Naive thymus-derived CD4-positive, alpha-beta T cell (primary cell): ENCODE data around the gene SPTSSB. TPM values are rescaled to one million over a fixed set of nuclear protein-coding genes. Genes with fewer than 3 reads are reported as not detected.

Experiments used
- ATAC-seq: fragments of 150-1000 bp; cut with Tn5 transposase; 2 replicates; pipeline ENCODE4 v1.10.0; 2021; ENCODE audit warnings: mild to moderate bottlenecking, moderate library complexity
- CTCF ChIA-PET: fragments of 350-600 bp; sonication (Branson Sonifier 250); formaldehyde crosslinking; loops from one replicate; lab custom pipeline; 2021; ENCODE audit warnings: antibody characterized with exemption; lab: Charles Lee
- POLR2A ChIA-PET: fragments of 350-600 bp; sonication (Branson Sonifier 250); formaldehyde crosslinking; loops from one replicate; lab custom pipeline; 2021; ENCODE audit warnings: antibody characterized with exemption, inconsistent platforms; lab: Charles Lee
- DNase-seq, 9 donors: peaks; one replicate each; pipeline versions ENCODE4 v3.0.0 to v3.0.0-alpha.2; 2020 to 2022; ENCODE audit warnings: mixed read lengths in 1 of 9
- H3K27ac ChIP-seq: one replicate; pipeline ENCODE4 v1.7.0; 2013; ENCODE audit warnings: mild to moderate bottlenecking, low read depth, low read length, moderate library complexity
- H3K27me3 ChIP-seq, 2 donors: one replicate each; pipeline ENCODE4 v1.7.0; 2013; ENCODE audit warnings: low read length in 2 of 2, mild to moderate bottlenecking in 2 of 2, moderate library complexity in 2 of 2; ENCODE audit not compliant: control insufficient read depth in 2 of 2, insufficient read depth in 2 of 2
- H3K36me3 ChIP-seq, 3 experiments: 1 replicate in 2 of 3; 2 replicates in 1 of 3; pipeline ENCODE4 v1.7.0; 2013; ENCODE audit warnings: low read length in 3 of 3, mild to moderate bottlenecking in 3 of 3, moderate library complexity in 1 of 3; ENCODE audit not compliant: insufficient read depth in 3 of 3, control insufficient read depth in 2 of 3
- H3K4me1 ChIP-seq, 2 donors: one replicate each; pipeline ENCODE4 v1.7.0; 2013; ENCODE audit warnings: low read length in 2 of 2, mild to moderate bottlenecking in 2 of 2, moderate library complexity in 1 of 2; ENCODE audit not compliant: control insufficient read depth in 2 of 2, insufficient read depth in 2 of 2
- H3K4me3 ChIP-seq: 2 replicates; pipeline ENCODE4 v1.7.0; 2013; ENCODE audit warnings: mild to moderate bottlenecking, low read length
- H3K9me3 ChIP-seq, 3 experiments: 1 replicate in 2 of 3; 2 replicates in 1 of 3; pipeline ENCODE4 v1.7.0; 2013; ENCODE audit warnings: low read length in 3 of 3; ENCODE audit not compliant: control insufficient read depth in 2 of 3
- H3K27ac Mint-ChIP-seq, 9 donors: one replicate each; pipeline ENCODE4 v1.8.0; 2020 to 2022; ENCODE audit warnings: mixed read lengths in 9 of 9, mild to moderate bottlenecking in 8 of 9, moderate library complexity in 5 of 9, inconsistent platforms in 2 of 9
- H3K27me3 Mint-ChIP-seq, 5 donors: one replicate each; pipeline ENCODE4 v1.8.0; 2021 to 2022; ENCODE audit warnings: mixed read lengths in 5 of 5, mild to moderate bottlenecking in 1 of 5
- H3K36me3 Mint-ChIP-seq, 5 donors: one replicate each; pipeline ENCODE4 v1.8.0; 2020 to 2022; ENCODE audit warnings: mixed read lengths in 5 of 5, mild to moderate bottlenecking in 3 of 5, inconsistent platforms in 1 of 5
- H3K4me1 Mint-ChIP-seq, 7 donors: one replicate each; pipeline ENCODE4 v1.8.0; 2020 to 2022; ENCODE audit warnings: mixed read lengths in 7 of 7, mild to moderate bottlenecking in 3 of 7, inconsistent platforms in 1 of 7
- H3K4me3 Mint-ChIP-seq, 10 donors: one replicate each; pipeline ENCODE4 v1.8.0; 2020 to 2022; ENCODE audit warnings: mild to moderate bottlenecking in 10 of 10, mixed read lengths in 10 of 10, moderate library complexity in 6 of 10, inconsistent platforms in 2 of 10
- H3K9me3 Mint-ChIP-seq, 11 donors: one replicate each; pipeline ENCODE4 v1.8.0; 2020 to 2022; ENCODE audit warnings: mixed read lengths in 11 of 11, mild to moderate bottlenecking in 4 of 11, inconsistent platforms in 1 of 11, moderate library complexity in 1 of 11
- intact Hi-C, 2 donors: fragments of 100-400 bp; cut with micrococcal nuclease; formaldehyde crosslinking; loops; one replicate each; pipeline ENCODE4 v1.15.1; 2023
- polyA plus RNA-seq, 2 donors: library from polyadenylated mRNA; unstranded; fragments of 300-500 nt; fragmentation: Illumina TruSeq; gene quantifications; one replicate each; pipeline ENCODE4 v1.2.3, GENCODE V29; 2021
- total RNA-seq, 6 experiments: library from RNA in 5 of 6; stranded (reverse) in 5 of 6; gene quantifications; 1 replicate in 5 of 6; 2 replicates in 1 of 6; pipeline ENCODE4 v1.2.3 and lab custom pipeline; 2021 to 2026

SPTSSB gene
- total and polyA plus RNA-seq, 7 experiments from 2014 or later = 0.34 to 1.6 TPM; not detected in 5

GRCh38 chr3:161393803-161394202, 22.5 kb upstream of the SPTSSB start:
- ChIA-PET POLR2A (interaction anchor here (0.7 to 1.1 kb wide), 2 partner anchors 23 to 85 kb away, joined by 3 read pairs; partner anchors contain the start of gene SPTSSB), CTCF (no interaction called here)
- ATAC-seq = no peak
- H3K4me3 ChIP-seq = no peak overlapping the region
- intact Hi-C loops = loop anchor here (2.0 to 5.0 kb wide), 4 partner anchors 15 to 82 kb away; partner anchors contain the start of gene SPTSSB (in 1 of the 2)
- DNase-seq = no peak
- peaks cover 23 to 38% of the 10 kb centered on the region in 2 donors for H3K4me1 ChIP-seq
- Mint-ChIP-seq H3K4me3 (peak overlapping the region in 9 of 10 donors; percentile 12 to 69 (median 64)), H3K36me3 (peaks cover 0 to 11% (median 0%) of the 10 kb centered on the region in 5 donors), H3K9me3 (peaks cover 0 to 11% (median 6%) of the 10 kb centered on the region in 11 donors), H3K27ac (peak overlapping the region in 3 of 9 donors; percentile 27 to 51 (median 31)), H3K27me3 (peaks cover 0 to 64% (median 8%) of the 10 kb centered on the region in 5 donors), H3K4me1 (peaks cover 25 to 75% (median 69%) of the 10 kb centered on the region in 7 donors)
- H3K27ac ChIP-seq = no peak overlapping the region
- no peaks in the 10 kb centered on the region for H3K36me3 ChIP-seq
- H3K9me3 ChIP-seq = no peaks in the 10 kb centered on the region
- peaks cover 0 to 4% of the 10 kb centered on the region in 2 donors for H3K27me3 ChIP-seq

GRCh38 chr3:161393310-161393709, 22.0 kb upstream of the SPTSSB start:
- Histone ChIP-seq H3K4me3 (no peak overlapping the region), H3K27me3 (peaks cover 0 to 4% of the 10 kb centered on the region in 2 donors), H3K9me3 (no peaks in the 10 kb centered on the region), H3K36me3 (no peaks in the 10 kb centered on the region), H3K27ac (no peak overlapping the region), H3K4me1 (peaks cover 23 to 38% of the 10 kb centered on the region in 2 donors)
- CTCF ChIA-PET = interaction anchor here (1.1 kb wide), 1 partner anchor 92 kb away, joined by 3 read pairs; no protein-coding TSS in a partner anchor
- Mint-ChIP-seq H3K9me3 (peaks cover 0 to 11% (median 4%) of the 10 kb centered on the region in 11 donors), H3K27ac (peak overlapping the region in 2 of 9 donors; percentile 31 to 51), H3K4me3 (peak overlapping the region in 7 of 10 donors; percentile 18 to 69 (median 64)), H3K36me3 (peaks cover 0 to 11% (median 0%) of the 10 kb centered on the region in 5 donors), H3K4me1 (peaks cover 25 to 71% (median 65%) of the 10 kb centered on the region in 7 donors), H3K27me3 (peaks cover 0 to 62% (median 8%) of the 10 kb centered on the region in 5 donors)
- DNase-seq (no peak), ATAC-seq (no peak)
- intact Hi-C loops = loop anchor here in 1 of 2 donors (5.0 kb wide), 1 partner anchor 81 kb away; no protein-coding TSS in a partner anchor
- POLR2A ChIA-PET = interaction anchor here (1.1 kb wide), 1 partner anchor 84 kb away, joined by 3 read pairs; no protein-coding TSS in a partner anchor

- DNase-seq = no peak
- Histone ChIP-seq H3K4me3 (no peak overlapping the region), H3K9me3 (no peaks in the 10 kb centered on the region), H3K36me3 (no peaks in the 10 kb centered on the region), H3K4me1 (peaks cover 23 to 38% of the 10 kb centered on the region in 2 donors), H3K27ac (no peak overlapping the region), H3K27me3 (peaks cover 0 to 4% of the 10 kb centered on the region in 2 donors)
- Mint-ChIP-seq H3K36me3 (peaks cover 0 to 11% (median 0%) of the 10 kb centered on the region in 5 donors), H3K9me3 (peaks cover 0 to 11% (median 2%) of the 10 kb centered on the region in 11 donors), H3K27me3 (peaks cover 0 to 59% (median 8%) of the 10 kb centered on the region in 5 donors), H3K4me3 (peak overlapping the region in 4 of 10 donors; percentile 1 to 48 (median 18)), H3K27ac (peak overlapping the region in 2 of 9 donors; percentile 4 to 29), H3K4me1 (peaks cover 25 to 66% (median 60%) of the 10 kb centered on the region in 7 donors)
- ChIA-PET CTCF (interaction anchor here (1.1 kb wide), 1 partner anchor 92 kb away, joined by 3 read pairs; no protein-coding TSS in a partner anchor), POLR2A (no interaction called here)
- intact Hi-C loops = loop anchor here in 1 of 2 donors (5.0 kb wide), 1 partner anchor 81 kb away; no protein-coding TSS in a partner anchor
- no peak for ATAC-seq
Observed at GRCh38 chr3:161392853-161393252, 21.5 kb upstream of the SPTSSB start.

GRCh38 chr3:161390200-161390599, 18.9 kb upstream of the SPTSSB start:
- H3K27ac Mint-ChIP-seq = no peak overlapping the region
- no peaks in the 10 kb centered on the region for H3K9me3 Mint-ChIP-seq
- no peak overlapping the region for H3K4me3 Mint-ChIP-seq
- ATAC-seq (no peak), DNase-seq (no peak)
- intact Hi-C loops = loop anchor here in 1 of 2 donors (5.0 kb wide), 1 partner anchor 78 kb away; no protein-coding TSS in a partner anchor
- no peaks in the 10 kb centered on the region for H3K9me3 ChIP-seq
- no peak overlapping the region for H3K4me3 ChIP-seq
- no peak overlapping the region for H3K27ac ChIP-seq
- peaks cover 0 to 57% (median 11%) of the 10 kb centered on the region in 5 donors for H3K27me3 Mint-ChIP-seq
- peaks cover 14 to 54% (median 47%) of the 10 kb centered on the region in 7 donors for H3K4me1 Mint-ChIP-seq
- H3K27me3 ChIP-seq = peaks cover 0 to 4% of the 10 kb centered on the region in 2 donors
- H3K36me3 ChIP-seq = no peaks in the 10 kb centered on the region
- ChIA-PET CTCF (interaction anchor here (1.1 kb wide), 1 partner anchor 114 kb away, joined by 3 read pairs; no protein-coding TSS in a partner anchor), POLR2A (no interaction called here)
- H3K36me3 Mint-ChIP-seq = no peaks in the 10 kb centered on the region
- H3K4me1 ChIP-seq = peaks cover 19 to 31% of the 10 kb centered on the region in 2 donors

- H3K4me1 ChIP-seq = peaks cover 13 to 24% of the 10 kb centered on the region in 2 donors
- Mint-ChIP-seq H3K4me1 (peaks cover 8 to 47% (median 41%) of the 10 kb centered on the region in 7 donors), H3K4me3 (no peak overlapping the region), H3K27ac (no peak overlapping the region), H3K36me3 (no peaks in the 10 kb centered on the region), H3K27me3 (peaks cover 0 to 63% (median 12%) of the 10 kb centered on the region in 5 donors), H3K9me3 (no peaks in the 10 kb centered on the region)
- no peaks in the 10 kb centered on the region for H3K36me3 ChIP-seq
- no peak overlapping the region for H3K27ac ChIP-seq
- peaks cover 0 to 4% of the 10 kb centered on the region in 2 donors for H3K27me3 ChIP-seq
- ChIA-PET POLR2A (no interaction called here), CTCF (no interaction called here)
- H3K9me3 ChIP-seq = no peaks in the 10 kb centered on the region
- DNase-seq = no peak
- no peak overlapping the region for H3K4me3 ChIP-seq
- ATAC-seq = no peak
- intact Hi-C loops = loop anchor here in 1 of 2 donors (5.0 kb wide), 1 partner anchor 77 kb away; no protein-coding TSS in a partner anchor
Observed at GRCh38 chr3:161389445-161390035, 18.2 kb upstream of the SPTSSB start.

- no peaks in the 10 kb centered on the region for H3K36me3 Mint-ChIP-seq
- no peak overlapping the region for H3K27ac Mint-ChIP-seq
- ChIA-PET POLR2A (no interaction called here), CTCF (no interaction called here)
- Histone ChIP-seq H3K9me3 (no peaks in the 10 kb centered on the region), H3K4me3 (no peak overlapping the region), H3K27ac (no peak overlapping the region), H3K27me3 (peaks cover 0 to 4% of the 10 kb centered on the region in 2 donors), H3K36me3 (no peaks in the 10 kb centered on the region), H3K4me1 (peaks cover 6 to 17% of the 10 kb centered on the region in 2 donors)
- DNase-seq (no peak), ATAC-seq (peak; percentile 67)
- H3K4me3 Mint-ChIP-seq = no peak overlapping the region
- H3K4me1 Mint-ChIP-seq = peaks cover 3 to 41% (median 34%) of the 10 kb centered on the region in 7 donors
- intact Hi-C loops = no loop called here
- peaks cover 0 to 69% (median 17%) of the 10 kb centered on the region in 5 donors for H3K27me3 Mint-ChIP-seq
- no peaks in the 10 kb centered on the region for H3K9me3 Mint-ChIP-seq
Observed at GRCh38 chr3:161388855-161389254, 17.5 kb upstream of the SPTSSB start.
